ENCODE results near the gene PNLIP.

Gene PNLIP

GRCh38 chr10:116540814-116541213 lies 4.9 kb upstream of the PNLIP start:
- no peak for DNase-seq
- Histone ChIP-seq H3K36me3 (no peaks in the 10 kb centered on the region), H3K4me3 (no peak overlapping the region), H3K27me3 (no peaks in the 10 kb centered on the region), H3K4me1 (no peaks in the 10 kb centered on the region), H3K27ac (no peak overlapping the region), H3K9me3 (no peaks in the 10 kb centered on the region)
- intact Hi-C loops (cut with DNase I; ENCODE audit: low total_unique reads): no loop called here
- TF ChIP-seq CTCF (IDR thresholded peaks at IDR 0.05): no peak

GRCh38 chr10:116542007-116542677 lies 3.6 kb upstream of the PNLIP start:
- Histone ChIP-seq H3K27ac (no peak overlapping the region), H3K9me3 (no peaks in the 10 kb centered on the region), H3K27me3 (no peaks in the 10 kb centered on the region), H3K36me3 (no peaks in the 10 kb centered on the region), H3K4me1 (no peaks in the 10 kb centered on the region), H3K4me3 (no peak overlapping the region)
- DNase-seq: no peak
- no peak for TF ChIP-seq CTCF (IDR thresholded peaks at IDR 0.05)
- intact Hi-C loops (cut with DNase I; ENCODE audit: low total_unique reads): no loop called here

GRCh38 chr10:116545122-116545521 lies 609 bp upstream of the PNLIP start:
- TF ChIP-seq CTCF (IDR thresholded peaks at IDR 0.05): no peak
- H3K9me3 ChIP-seq: no peaks in the 10 kb centered on the region
- H3K27ac ChIP-seq: no peak overlapping the region
- intact Hi-C loops (cut with DNase I; ENCODE audit: low total_unique reads): no loop called here
- H3K36me3 ChIP-seq: no peaks in the 10 kb centered on the region
- H3K4me3 ChIP-seq: no peak overlapping the region
- no peaks in the 10 kb centered on the region for H3K4me1 ChIP-seq
- H3K27me3 ChIP-seq: no peaks in the 10 kb centered on the region
- no peak for DNase-seq

GRCh38 chr10:116548301-116548700 lies 2.6 kb downstream of the PNLIP start:
- no peak overlapping the region for H3K27ac ChIP-seq
- no peaks in the 10 kb centered on the region for H3K27me3 ChIP-seq
- no peaks in the 10 kb centered on the region for H3K9me3 ChIP-seq
- no peaks in the 10 kb centered on the region for H3K4me1 ChIP-seq
- intact Hi-C loops (cut with DNase I; ENCODE audit: low total_unique reads): no loop called here
- no peaks in the 10 kb centered on the region for H3K36me3 ChIP-seq
- TF ChIP-seq CTCF (IDR thresholded peaks at IDR 0.05): no peak
- H3K4me3 ChIP-seq: no peak overlapping the region
- no peak for DNase-seq

- intact Hi-C loops (cut with DNase I; ENCODE audit: low total_unique reads): no loop called here
- H3K4me3 ChIP-seq: no peak overlapping the region
- H3K9me3 ChIP-seq: no peaks in the 10 kb centered on the region
- no peaks in the 10 kb centered on the region for H3K36me3 ChIP-seq
- H3K27me3 ChIP-seq: peaks cover 0 to 2% of the 10 kb centered on the region in 2 donors
- DNase-seq: no peak
- H3K4me1 ChIP-seq: no peaks in the 10 kb centered on the region
- no peak for TF ChIP-seq CTCF (IDR thresholded peaks at IDR 0.05)
- no peak overlapping the region for H3K27ac ChIP-seq
Observed at GRCh38 chr10:116553378-116553980, 7.7 kb downstream of the PNLIP start.
